ENCODE data around the gene ATOSA.

- TF ChIP-seq USF1 (IDR thresholded peaks at IDR 0.05), result no peak
- TF ChIP-seq TEAD4 (IDR thresholded peaks at IDR 0.05), result no peak
- TF ChIP-seq CREB1 (IDR thresholded peaks at IDR 0.05; ENCODE audit: low read depth), result no peak
- TF ChIP-seq REST (IDR thresholded peaks at IDR 0.05; ENCODE audit: low read depth), result no peak
- TF ChIP-seq EP300 (IDR thresholded peaks at IDR 0.05; ENCODE audit: borderline replicate concordance), result no peak
- TF ChIP-seq TAF1 (IDR thresholded peaks at IDR 0.05; ENCODE audit: low read depth), result no peak
- TF ChIP-seq FOXM1 (IDR thresholded peaks at IDR 0.05; ENCODE audit: borderline replicate concordance, low read depth), result no peak
These were observed 10.4 kb upstream of the ATOSA start for GRCh38 chr15:52689562-52689961.
